Fibroblast of gingiva (primary cell): ENCODE results near the gene HAUS2.
"Not testable (repeated sequence)": the region's sequence is repeated elsewhere in the genome, so short reads cannot be mapped to it uniquely, and the experiment has no call there.

Source experiments
- DNase-seq: peaks from one replicate; pipeline ENCODE4 v3.0.0-alpha.2; 2011; ENCODE audit warnings: low read depth

Gene HAUS2

GRCh38 chr15:42548249-42549031 lies at the start of gene HAUS2, which contains the start of gene LRRC57:
TSS of gene HAUS2 (plus strand) at chr15:42548838. CDS start at chr15:42548873, 35 bp downstream.
TSS of gene LRRC57 (minus strand) at chr15:42548793. CDS start at chr15:42548434, 359 bp downstream.
- DNase-seq, result peak; percentile 69

- no peak for DNase-seq
Measured at GRCh38 chr15:42499858-42500609, 48.6 kb upstream of the HAUS2 start.

GRCh38 chr15:42502477-42502876 lies 46.2 kb upstream of the HAUS2 start:
- no peak for DNase-seq

- no peak for DNase-seq
Measured at GRCh38 chr15:42503825-42504224, 44.8 kb upstream of the HAUS2 start.

- no peak for DNase-seq
Measured at GRCh38 chr15:42504631-42505030, 44.0 kb upstream of the HAUS2 start.

- no peak for DNase-seq
Measured at GRCh38 chr15:42507514-42507913, 41.1 kb upstream of the HAUS2 start.

GRCh38 chr15:42508263-42508690 lies 40.4 kb upstream of the HAUS2 start:
- DNase-seq, result no peak

GRCh38 chr15:42510258-42511006 lies 38.2 kb upstream of the HAUS2 start:
- no peak for DNase-seq

GRCh38 chr15:42511007-42511391 lies 37.6 kb upstream of the HAUS2 start:
- DNase-seq, result peak; percentile 22

- DNase-seq, result no peak
Measured at GRCh38 chr15:42523331-42523730, 25.3 kb upstream of the HAUS2 start.

GRCh38 chr15:42528970-42529369 lies 19.7 kb upstream of the HAUS2 start:
- peak; percentile 45 for DNase-seq

- no peak for DNase-seq
Measured at GRCh38 chr15:42533246-42533645, 15.4 kb upstream of the HAUS2 start.

GRCh38 chr15:42544853-42545629 lies 3.6 kb upstream of the HAUS2 start:
- no peak for DNase-seq

GRCh38 chr15:42547918-42548248 lies 755 bp upstream of the HAUS2 start:
- DNase-seq, result peak; percentile 35

GRCh38 chr15:42549032-42549491 lies 424 bp downstream of the HAUS2 start:
- no peak for DNase-seq

GRCh38 chr15:42549741-42550392 lies 1.2 kb downstream of the HAUS2 start:
- DNase-seq, result no peak

- DNase-seq, result no peak
Measured at GRCh38 chr15:42553554-42553953, 4.9 kb downstream of the HAUS2 start.

GRCh38 chr15:42556550-42557207 lies 8.0 kb downstream of the HAUS2 start:
- DNase-seq, result not testable (repeated sequence)

- DNase-seq, result no peak
Measured at GRCh38 chr15:42558739-42559138, 10.1 kb downstream of the HAUS2 start.

GRCh38 chr15:42575188-42576039 lies 26.8 kb downstream of the HAUS2 start, which contains the start of gene STARD9:
TSS of gene STARD9 (plus strand) at chr15:42575606. CDS start at chr15:42575716, 110 bp downstream.
- DNase-seq, result peak; percentile 99
